ENCODE measurements around the gene GTF3C6. TPM values are rescaled to one million over a fixed set of nuclear protein-coding genes. Genes with fewer than 3 reads are reported as not detected.
"Not testable (repeated sequence)": the region's sequence is repeated elsewhere in the genome, so short reads cannot be mapped to it uniquely, and the experiment has no call there.

GTF3C6 gene
- total RNA-seq, 2 donors from 2014 or later, result 98.5 to 109 TPM

DNA sequence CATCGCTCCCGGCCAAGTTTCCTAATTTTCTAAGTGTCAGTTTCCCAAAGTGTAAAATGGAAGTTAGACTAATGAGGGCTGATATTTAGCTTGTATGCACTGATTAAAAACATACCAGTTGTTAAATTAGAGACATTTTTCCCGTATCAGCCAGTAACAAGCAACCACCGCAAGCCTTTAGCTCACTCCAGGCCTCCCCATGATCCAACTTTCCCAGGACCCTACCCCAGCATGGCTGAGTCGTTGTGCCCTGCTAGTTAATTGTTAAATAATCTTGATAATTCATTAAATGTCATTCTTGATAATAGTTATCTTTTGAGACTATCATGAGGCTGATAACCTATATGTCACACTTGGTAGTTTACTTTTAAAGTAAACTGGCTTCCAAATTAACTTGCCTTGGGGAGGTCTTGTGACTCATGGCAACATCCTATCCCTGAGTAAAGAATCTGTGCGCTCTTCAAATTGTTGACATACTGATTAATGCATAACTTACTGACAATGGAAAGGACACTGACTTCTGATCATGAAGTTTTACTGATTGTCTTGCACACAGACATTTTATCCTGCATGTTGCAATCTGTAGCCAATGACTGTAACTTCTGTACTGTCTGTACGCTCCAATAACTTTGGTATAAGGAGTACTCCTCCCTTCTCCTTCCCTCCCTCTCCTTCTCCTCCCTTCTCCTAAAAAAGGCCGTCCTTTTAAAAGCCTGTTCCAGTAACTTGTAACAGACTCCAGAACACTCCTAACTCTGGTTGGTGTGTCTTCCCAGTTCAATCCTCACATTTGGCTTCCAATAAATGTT lies 6.3 kb upstream of the GTF3C6 start:
- H3K4me3 Mint-ChIP-seq, result no peak overlapping the region
- peaks cover 2 to 3% of the 10 kb centered on the region in 2 donors for H3K4me1 Mint-ChIP-seq (ENCODE audit: low read depth in 2 of 2)
- H3K27ac Mint-ChIP-seq, result peak overlapping the region in 1 of 2 donors; percentile 34
- H3K9me3 Mint-ChIP-seq, result no peaks in the 10 kb centered on the region
- H3K36me3 Mint-ChIP-seq, result no peaks in the 10 kb centered on the region
- H3K27me3 Mint-ChIP-seq, result peaks cover 0 to 5% of the 10 kb centered on the region in 2 donors
- DNase-seq (ENCODE audit: low spot score), result no peak
- ATAC-seq, result no peak

GRCh38 chr6:110953633-110954303 lies 4.7 kb upstream of the GTF3C6 start:
- Mint-ChIP-seq H3K27ac (no peak overlapping the region), H3K27me3 (peaks cover 0 to 5% of the 10 kb centered on the region in 2 donors), H3K36me3 (no peaks in the 10 kb centered on the region), H3K4me3 (no peak overlapping the region), H3K9me3 (no peaks in the 10 kb centered on the region), H3K4me1 (ENCODE audit: low read depth in 2 of 2) (peaks cover 6 to 9% of the 10 kb centered on the region in 2 donors)
- DNase-seq (ENCODE audit: low spot score), result no peak
- no peak for ATAC-seq

GRCh38 chr6:110960014-110960390 lies 1.5 kb downstream of the GTF3C6 start:
- Mint-ChIP-seq H3K4me1 (ENCODE audit: low read depth in 2 of 2) (peaks cover 13 to 14% of the 10 kb centered on the region in 2 donors), H3K9me3 (no peaks in the 10 kb centered on the region), H3K36me3 (peaks cover 6% of the 10 kb centered on the region), H3K27me3 (no peaks in the 10 kb centered on the region), H3K27ac (peak overlapping the region; percentile 29 to 96), H3K4me3 (peak overlapping the region; percentile 60)
- ATAC-seq (no peak), DNase-seq (ENCODE audit: low spot score) (no peak)

- not testable (repeated sequence) for H3K9me3 Mint-ChIP-seq; DNase-seq (ENCODE audit: low spot score); H3K4me3 Mint-ChIP-seq; ATAC-seq; H3K27me3 Mint-ChIP-seq
- H3K36me3 Mint-ChIP-seq, result peaks cover 14% of the 10 kb centered on the region
- H3K4me1 Mint-ChIP-seq (ENCODE audit: low read depth in 2 of 2), result peaks cover 9 to 18% of the 10 kb centered on the region in 2 donors
- peak overlapping the region in 1 of 2 donors; percentile 52 for H3K27ac Mint-ChIP-seq
These were observed 4.1 kb downstream of the GTF3C6 start for GRCh38 chr6:110962636-110963035.

GRCh38 chr6:110965629-110966229 lies 7.2 kb downstream of the GTF3C6 start:
- Mint-ChIP-seq H3K27ac (no peak overlapping the region), H3K9me3 (no peaks in the 10 kb centered on the region), H3K4me3 (no peak overlapping the region), H3K4me1 (ENCODE audit: low read depth in 2 of 2) (peaks cover 0 to 10% of the 10 kb centered on the region in 2 donors), H3K27me3 (no peaks in the 10 kb centered on the region), H3K36me3 (peaks cover 21% of the 10 kb centered on the region)
- no peak for DNase-seq (ENCODE audit: low spot score)
- ATAC-seq, result no peak

GRCh38 chr6:110968661-110969060 lies 10.2 kb downstream of the GTF3C6 start:
- not testable (repeated sequence) for DNase-seq (ENCODE audit: low spot score); H3K27ac Mint-ChIP-seq; H3K9me3 Mint-ChIP-seq; H3K4me3 Mint-ChIP-seq; H3K4me1 Mint-ChIP-seq (ENCODE audit: low read depth in 2 of 2); H3K27me3 Mint-ChIP-seq; ATAC-seq
- H3K36me3 Mint-ChIP-seq, result peaks cover 16% of the 10 kb centered on the region

DNA sequence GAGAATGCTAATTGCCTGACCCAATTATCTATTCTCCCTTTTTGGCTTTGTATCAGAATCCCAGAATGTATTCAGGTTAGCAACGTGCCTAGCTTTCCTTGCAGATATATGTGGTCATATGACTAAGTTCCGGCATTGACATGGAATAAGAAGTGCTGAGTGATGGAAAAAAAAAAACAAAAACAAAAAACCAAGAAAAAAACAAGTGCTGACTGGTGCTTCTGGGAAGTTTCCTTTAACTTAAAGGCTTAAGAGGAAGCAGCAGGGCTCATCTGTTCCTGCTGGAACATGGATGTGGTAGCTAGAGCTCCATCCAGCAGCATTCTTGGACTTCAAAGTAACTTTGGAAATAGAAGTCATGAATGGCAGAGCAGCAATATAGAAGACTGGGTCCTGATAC lies 13.0 kb downstream of the GTF3C6 start:
- Mint-ChIP-seq H3K4me3 (no peak overlapping the region), H3K27me3 (no peaks in the 10 kb centered on the region), H3K9me3 (no peaks in the 10 kb centered on the region), H3K27ac (peak overlapping the region in 1 of 2 donors; percentile 3), H3K36me3 (peaks cover 12% of the 10 kb centered on the region), H3K4me1 (ENCODE audit: low read depth in 2 of 2) (peaks cover 0 to 4% of the 10 kb centered on the region in 2 donors)
- ATAC-seq (no peak), DNase-seq (ENCODE audit: low spot score) (no peak)

GRCh38 chr6:110976575-110976974 lies 18.1 kb downstream of the GTF3C6 start:
- Mint-ChIP-seq H3K9me3 (no peaks in the 10 kb centered on the region), H3K4me1 (ENCODE audit: low read depth in 2 of 2) (peaks cover 12 to 13% of the 10 kb centered on the region in 2 donors), H3K4me3 (no peak overlapping the region), H3K27me3 (no peaks in the 10 kb centered on the region), H3K36me3 (peaks cover 4% of the 10 kb centered on the region), H3K27ac (no peak overlapping the region)
- DNase-seq (ENCODE audit: low spot score) (no peak), ATAC-seq (no peak)

- H3K36me3 Mint-ChIP-seq, result peaks cover 10% of the 10 kb centered on the region
- H3K9me3 Mint-ChIP-seq, result no peaks in the 10 kb centered on the region
- H3K4me1 Mint-ChIP-seq (ENCODE audit: low read depth in 2 of 2), result peaks cover 27 to 30% of the 10 kb centered on the region in 2 donors
- ATAC-seq, result no peak
- H3K27ac Mint-ChIP-seq, result peak overlapping the region in 1 of 2 donors; percentile 40
- DNase-seq (ENCODE audit: low spot score), result no peak
- no peak overlapping the region for H3K4me3 Mint-ChIP-seq
- H3K27me3 Mint-ChIP-seq, result no peaks in the 10 kb centered on the region
These were observed 21.1 kb downstream of the GTF3C6 start for GRCh38 chr6:110979565-110980101.

- peaks cover 27 to 30% of the 10 kb centered on the region in 2 donors for H3K4me1 Mint-ChIP-seq (ENCODE audit: low read depth in 2 of 2)
- peaks cover 10% of the 10 kb centered on the region for H3K36me3 Mint-ChIP-seq
- no peak for DNase-seq (ENCODE audit: low spot score)
- peak overlapping the region; percentile 98 for H3K4me3 Mint-ChIP-seq
- no peaks in the 10 kb centered on the region for H3K27me3 Mint-ChIP-seq
- H3K9me3 Mint-ChIP-seq, result no peaks in the 10 kb centered on the region
- peak overlapping the region; percentile 96 to 99 for H3K27ac Mint-ChIP-seq
- ATAC-seq, result no peak
These were observed 21.7 kb downstream of the GTF3C6 start for GRCh38 chr6:110980227-110980626.

DNA sequence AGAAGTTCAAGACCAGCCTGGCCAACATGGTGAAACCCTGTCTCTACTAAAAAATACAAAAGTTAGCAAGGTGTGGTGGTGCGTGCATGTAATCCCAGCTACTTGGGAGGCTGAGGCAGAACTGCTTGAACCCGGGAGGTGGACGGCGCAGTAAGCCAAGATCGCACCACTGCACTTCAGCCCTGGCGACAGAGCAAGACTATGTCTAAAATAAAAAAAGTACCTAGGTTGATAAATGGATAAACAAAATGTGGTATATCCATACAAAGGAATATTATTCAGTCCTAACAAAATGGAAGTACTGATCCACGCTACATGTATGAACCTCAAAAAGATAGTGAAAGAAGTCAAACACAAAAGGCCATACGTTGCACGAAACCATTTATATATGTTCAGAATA lies 22.1 kb downstream of the GTF3C6 start:
- Mint-ChIP-seq H3K27ac (peak overlapping the region; percentile 96 to 99), H3K36me3 (peaks cover 11% of the 10 kb centered on the region), H3K9me3 (no peaks in the 10 kb centered on the region), H3K4me1 (ENCODE audit: low read depth in 2 of 2) (peaks cover 27 to 30% of the 10 kb centered on the region in 2 donors), H3K27me3 (no peaks in the 10 kb centered on the region), H3K4me3 (peak overlapping the region; percentile 98)
- ATAC-seq (no peak), DNase-seq (ENCODE audit: low spot score) (no peak)

- H3K9me3 Mint-ChIP-seq, result no peaks in the 10 kb centered on the region
- no peak for DNase-seq (ENCODE audit: low spot score)
- peaks cover 16% of the 10 kb centered on the region for H3K36me3 Mint-ChIP-seq
- no peaks in the 10 kb centered on the region for H3K27me3 Mint-ChIP-seq
- peaks cover 30 to 31% of the 10 kb centered on the region in 2 donors for H3K4me1 Mint-ChIP-seq (ENCODE audit: low read depth in 2 of 2)
- peak overlapping the region; percentile 96 to 99 for H3K27ac Mint-ChIP-seq
- H3K4me3 Mint-ChIP-seq, result peak overlapping the region; percentile 98
- ATAC-seq, result no peak
These were observed 22.7 kb downstream of the GTF3C6 start for GRCh38 chr6:110981202-110981600.

- DNase-seq (ENCODE audit: low spot score), result no peak
- H3K36me3 Mint-ChIP-seq, result peaks cover 24% of the 10 kb centered on the region
- no peaks in the 10 kb centered on the region for H3K27me3 Mint-ChIP-seq
- H3K27ac Mint-ChIP-seq, result no peak overlapping the region
- H3K4me3 Mint-ChIP-seq, result no peak overlapping the region
- ATAC-seq, result no peak
- no peaks in the 10 kb centered on the region for H3K9me3 Mint-ChIP-seq
- peaks cover 0 to 6% of the 10 kb centered on the region in 2 donors for H3K4me1 Mint-ChIP-seq (ENCODE audit: low read depth in 2 of 2)
These were observed 32.5 kb downstream of the GTF3C6 start for GRCh38 chr6:110990840-110991576.

Measured in natural killer cell treated with Interleukin-12 subunit alpha and Interleukin-12 subunit beta and Interleukin-15 and Interleukin-18, amount 100 ng/mL, for 72 hours (primary cell).